ENCODE results near the gene CTNS.
A peak's percentile ranks its signal among the peaks of the same experiment; 100 is the strongest.

Gene CTNS

GRCh38 chr17:3635474-3636153, 946 bp upstream of the CTNS start:
- DNase-seq (ENCODE audit: low read depth), result no peak
- TF ChIP-seq CTCF (IDR thresholded peaks at IDR 0.05; ENCODE audit: low read length, missing control alignments), result no peak
- H3K4me3 ChIP-seq (replicated peaks; ENCODE audit: low read depth, low read length), result peak overlapping the region; percentile 85

- DNase-seq (ENCODE audit: low read depth), result no peak
- TF ChIP-seq CTCF (IDR thresholded peaks at IDR 0.05; ENCODE audit: low read length, missing control alignments), result no peak
- H3K4me3 ChIP-seq (replicated peaks; ENCODE audit: low read depth, low read length), result peak overlapping the region; percentile 85
Observed at GRCh38 chr17:3636908-3637373, 381 bp downstream of the CTNS start.

GRCh38 chr17:3639981-3640596, 3.5 kb downstream of the CTNS start:
- H3K4me3 ChIP-seq (replicated peaks; ENCODE audit: low read depth, low read length), result no peak overlapping the region
- no peak for TF ChIP-seq CTCF (IDR thresholded peaks at IDR 0.05; ENCODE audit: low read length, missing control alignments)
- DNase-seq (ENCODE audit: low read depth), result peak; percentile 72

GRCh38 chr17:3641014-3641413, 4.5 kb downstream of the CTNS start:
- no peak overlapping the region for H3K4me3 ChIP-seq (replicated peaks; ENCODE audit: low read depth, low read length)
- DNase-seq (ENCODE audit: low read depth), result no peak
- no peak for TF ChIP-seq CTCF (IDR thresholded peaks at IDR 0.05; ENCODE audit: low read length, missing control alignments)

- DNase-seq (ENCODE audit: low read depth), result no peak
- no peak for TF ChIP-seq CTCF (IDR thresholded peaks at IDR 0.05; ENCODE audit: low read length, missing control alignments)
- no peak overlapping the region for H3K4me3 ChIP-seq (replicated peaks; ENCODE audit: low read depth, low read length)
Observed at GRCh38 chr17:3641717-3642486, 5.3 kb downstream of the CTNS start.

GRCh38 chr17:3643889-3644349, 7.4 kb downstream of the CTNS start:
- no peak for DNase-seq (ENCODE audit: low read depth)
- TF ChIP-seq CTCF (IDR thresholded peaks at IDR 0.05; ENCODE audit: low read length, missing control alignments), result no peak
- no peak overlapping the region for H3K4me3 ChIP-seq (replicated peaks; ENCODE audit: low read depth, low read length)
